Measurements from ENCODE around the gene SPATA1. TPM values are rescaled to one million over a fixed set of nuclear protein-coding genes. Genes with fewer than 3 reads are reported as not detected.

Gene SPATA1, protein sequence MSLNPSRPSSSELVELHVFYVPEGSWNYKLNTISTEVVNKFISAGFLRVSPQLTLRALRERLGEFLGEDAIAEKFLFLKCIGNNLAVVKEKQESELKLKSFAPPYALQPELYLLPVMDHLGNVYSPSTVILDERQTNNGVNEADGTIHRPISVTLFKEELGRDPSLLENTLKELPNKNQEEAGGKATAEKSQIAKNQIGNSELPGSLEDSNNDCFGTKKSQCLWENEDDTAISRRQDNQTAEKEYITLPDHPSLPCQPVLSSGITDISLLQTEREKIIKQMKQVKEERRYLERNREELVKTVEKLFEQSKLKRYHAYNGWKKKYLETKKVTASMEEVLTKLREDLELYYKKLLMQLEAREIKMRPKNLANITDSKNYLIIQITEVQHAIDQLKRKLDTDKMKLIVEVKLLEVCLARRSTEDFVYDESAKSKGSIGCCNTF
- total RNA-seq (2021; fragmentation: NEBNext Ultra II Directional; extraction: Animal tissue kit (Norgen Biotek cat#: 25700)): 1.1 TPM in 2 replicates
- 0.51 TPM in 1 of 2 replicates, not detected in the other for polyA plus RNA-seq (2011; rRNA removed)
- polyA plus RNA-seq (2011; cell fraction: cytosol; rRNA removed): 0.49 TPM
- 1.0 TPM for polyA plus RNA-seq (2011; cell fraction: nucleus; rRNA removed)
- polyA plus RNA-seq (2012, experiment 1 of 2): 0.80 to 1.6 TPM (median 1.3 TPM) in 3 of 4 replicates, not detected in the other
- not detected for polyA plus RNA-seq (2012, experiment 2 of 2)
- 2.3 TPM for polyA plus RNA-seq (2013, experiment 1 of 2)
- polyA plus RNA-seq (2013, experiment 2 of 2): 2.5 TPM
- polyA minus RNA-seq (2011; rRNA and poly(A)+ RNA removed): not detected in 2 replicates
- not detected for polyA minus RNA-seq (2011; cell fraction: cytosol; rRNA and poly(A)+ RNA removed)
- polyA minus RNA-seq (2011; cell fraction: nucleus; rRNA and poly(A)+ RNA removed): 2.8 TPM
- long read RNA-seq, experiment 1: 0 reads
- long read RNA-seq, experiment 2: 0 reads

DNA sequence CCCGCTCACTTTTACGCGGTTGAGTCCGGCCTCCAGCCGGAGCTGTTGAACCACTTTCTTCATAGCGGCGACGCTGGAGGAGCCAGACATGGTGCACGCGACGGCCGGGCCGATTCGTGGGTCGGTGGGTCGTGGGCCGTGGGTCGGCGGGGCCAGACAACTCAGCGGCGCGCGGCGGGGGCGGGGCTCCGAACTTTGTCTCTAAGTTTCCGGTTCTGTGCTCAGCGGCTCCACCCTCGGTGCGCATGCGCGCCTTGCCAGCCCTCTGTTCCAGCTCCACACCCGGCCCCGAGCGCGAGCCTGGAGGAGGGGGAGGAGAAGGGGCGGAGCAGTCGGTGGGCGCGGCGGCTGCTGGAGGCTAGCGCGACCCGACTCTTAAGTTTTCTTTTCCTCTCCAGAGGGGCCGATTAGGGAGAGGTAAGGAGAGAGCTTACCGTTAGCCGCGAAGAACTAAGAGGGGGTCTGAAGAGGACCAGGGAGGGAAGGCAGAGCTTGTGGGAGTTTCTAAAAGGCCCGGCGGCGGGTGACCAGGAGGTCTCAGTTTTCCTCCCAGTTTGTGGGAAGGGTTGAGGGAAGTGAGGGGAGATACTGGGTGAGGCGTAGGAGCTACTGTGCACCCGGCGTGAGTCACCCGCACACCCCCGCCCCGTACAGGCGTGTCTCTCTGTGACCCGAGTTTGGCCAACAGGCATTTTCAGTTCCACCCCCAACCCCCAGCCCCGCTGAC lies at the start of gene SPATA1, which contains the start of gene GNG5:
TSS of gene SPATA1 (plus strand) at position 385 of the 727 bp plus-strand sequence. CDS start 9,974 bp downstream, outside the sequence.
TSS of gene GNG5 (minus strand) at position 580 of the 727 bp plus-strand sequence. CDS start at position 90, 490 bp downstream.
- POLR2A ChIA-PET (ENCODE audit: partially characterized antibody): interaction anchor here (1.2 to 1.7 kb wide), 6 partner anchors 8 to 98 kb away, joined by 4 to 8 read pairs (median 5); partner anchors contain the start of gene CTBS
- peak; percentile 90 to 97 for DNase-seq (ENCODE audit: low read depth in 1 of 2, low spot score in 2 of 2)
- TF ChIP-seq CBX8 (IDR thresholded peaks at IDR 0.05; ENCODE audit: borderline replicate concordance, low read depth, low read length) (no peak), KDM5A (IDR thresholded peaks at IDR 0.05; ENCODE audit: low read length) (no peak), NRF1 (IDR thresholded peaks at IDR 0.05; ENCODE audit: low read depth, low read length) (peak; percentile 89), ASH2L (IDR thresholded peaks at IDR 0.05; ENCODE audit: low read length) (peak; percentile 85), RBBP5 (IDR thresholded peaks at IDR 0.05; ENCODE audit: borderline replicate concordance, low read depth, low read length) (peak; percentile 72), EGR1 (IDR thresholded peaks at IDR 0.05; ENCODE audit: borderline replicate concordance, low read depth, low read length) (no peak)

More for the DNA sequence above, at the start of gene SPATA1, which contains the start of gene GNG5:
- H3K79me2 ChIP-seq (ENCODE audit: control insufficient read depth in 1 of 2, insufficient read depth in 2 of 2, low read length in 2 of 2): peaks cover 3 to 40% of the 10 kb centered on the region in 2 experiments; a peak in 2 of 4 replicates
- no peak within 1 kb of the TSS for H2AK5ac ChIP-seq (ENCODE audit: low read depth, low read length)
- H2BK5ac ChIP-seq (ENCODE audit: low read depth, low read length): peak within 1 kb of the TSS; percentile 66; the same call in 1 of the 2 replicates
- peak within 1 kb of the TSS; percentile 42; the same call in 1 of the 2 replicates for H2BK12ac ChIP-seq (ENCODE audit: low read depth, low read length)
- peak within 1 kb of the TSS; percentile 79 to 100 for H3K4me2 ChIP-seq (ENCODE audit: insufficient read depth in 1 of 2, low read depth in 2 of 2, low read length in 2 of 2)
- H3K23me2 ChIP-seq (ENCODE audit: low read depth, low read length): peaks cover 6% of the 10 kb centered on the region; the same call in 1 of the 2 replicates
- WGBS, 2 experiments (ENCODE audit: extremely low coverage in 1 of 2, insufficient coverage in 1 of 2, insufficient read length in 1 of 2, insufficient replicate concordance in 2 of 2, low coverage in 1 of 2, low lambda C conversion rate in 2 of 2, missing lambda C conversion rate in 1 of 2): 1% methylated on average over 39 of the region's 60 CpGs; no CpG with 5 or more reads in 1 of the 2 experiments
- H2BK15ac ChIP-seq (ENCODE audit: low read length): 0 out of 2 replicates have a peak within 1 kb of the TSS, but pooled peaks have one; percentile 20
- H3K4me1 ChIP-seq (replicated peaks in 1 of 4; ENCODE audit: control insufficient read depth in 3 of 4, insufficient read depth in 4 of 4, low read length in 3 of 4): peaks cover 0 to 10% (median 4%) of the 10 kb centered on the region in 4 experiments; a peak in 6 of 7 replicates
- no peak within 1 kb of the TSS for H3K56ac ChIP-seq (replicated peaks; ENCODE audit: insufficient read length, low read depth, low read length)
- peak within 1 kb of the TSS; percentile 88 to 97 (median 92) for H3K4me3 ChIP-seq (ENCODE audit: extremely low read depth in 1 of 4, insufficient read depth in 2 of 4, low read depth in 3 of 4, low read length in 4 of 4)
- no peak within 1 kb of the TSS for H3K14ac ChIP-seq (ENCODE audit: insufficient read length)
- no peaks in the 10 kb centered on the region for H3K9me3 ChIP-seq (ENCODE audit: insufficient read depth in 2 of 2, low read depth in 1 of 2, low read length in 1 of 2)
- H4K20me1 ChIP-seq (replicated peaks in 1 of 2; ENCODE audit: control insufficient read depth in 1 of 2, insufficient read depth in 2 of 2, low read length in 2 of 2): peaks cover 16 to 17% of the 10 kb centered on the region in 2 experiments
- H3K36me3 ChIP-seq (ENCODE audit: control insufficient read depth in 2 of 4, insufficient read depth in 4 of 4, low read length in 3 of 4): peaks cover 0 to 2% (median 0%) of the 10 kb centered on the region in 4 experiments; a peak in 1 of 8 replicates
- H3K18ac ChIP-seq (ENCODE audit: extremely low read depth, low read length): peak within 1 kb of the TSS; percentile 85; the same call in 1 of the 2 replicates
- H3K27ac ChIP-seq (ENCODE audit: low read depth, low read length): peak within 1 kb of the TSS; percentile 76; the same call in 1 of the 2 replicates
- no peak for FAIRE-seq
- H4K91ac ChIP-seq (replicated peaks; ENCODE audit: insufficient read length, low read length): peak within 1 kb of the TSS; percentile 89
- H4K5ac ChIP-seq (ENCODE audit: insufficient read length, low read depth, low read length): peak within 1 kb of the TSS; percentile 99
- no peak within 1 kb of the TSS for H3K23ac ChIP-seq (ENCODE audit: insufficient read length)
- H2BK20ac ChIP-seq (ENCODE audit: low read length): no peak within 1 kb of the TSS
- peaks cover 2% of the 10 kb centered on the region; the same call in 1 of the 2 replicates for H3K79me1 ChIP-seq (ENCODE audit: low read depth, low read length)
- H2AFZ ChIP-seq (ENCODE audit: low read length): 0 out of 2 replicates have a peak within 1 kb of the TSS, but pooled peaks have one; percentile 51
- CTCF ChIA-PET (ENCODE audit: partially characterized antibody): interaction anchor here (0.6 to 1.8 kb wide), 9 partner anchors 18 to 439 kb away, joined by 3 to 6 read pairs (median 3); no protein-coding TSS in a partner anchor
- peak within 1 kb of the TSS; percentile 82 to 95 (median 88) for H3K9ac ChIP-seq (replicated peaks in 1 of 4; ENCODE audit: extremely low read depth in 1 of 4, low read depth in 3 of 4, low read length in 3 of 4)
- H3K4ac ChIP-seq (replicated peaks; ENCODE audit: insufficient read length, low read depth, low read length): peak within 1 kb of the TSS; percentile 75
- peak within 1 kb of the TSS; percentile 95 for H4K8ac ChIP-seq (ENCODE audit: extremely low read depth, insufficient read depth, low read length)
- peak within 1 kb of the TSS; percentile 21 for H2BK120ac ChIP-seq (replicated peaks; ENCODE audit: low read depth, low read length)
- H3K27me3 ChIP-seq (replicated peaks in 1 of 4; ENCODE audit: control insufficient read depth in 3 of 4, extremely low read depth in 1 of 4, insufficient read depth in 3 of 4, low read length in 3 of 4): no peaks in the 10 kb centered on the region
